ENCODE data around the gene WDR12.

Gene WDR12

DNA sequence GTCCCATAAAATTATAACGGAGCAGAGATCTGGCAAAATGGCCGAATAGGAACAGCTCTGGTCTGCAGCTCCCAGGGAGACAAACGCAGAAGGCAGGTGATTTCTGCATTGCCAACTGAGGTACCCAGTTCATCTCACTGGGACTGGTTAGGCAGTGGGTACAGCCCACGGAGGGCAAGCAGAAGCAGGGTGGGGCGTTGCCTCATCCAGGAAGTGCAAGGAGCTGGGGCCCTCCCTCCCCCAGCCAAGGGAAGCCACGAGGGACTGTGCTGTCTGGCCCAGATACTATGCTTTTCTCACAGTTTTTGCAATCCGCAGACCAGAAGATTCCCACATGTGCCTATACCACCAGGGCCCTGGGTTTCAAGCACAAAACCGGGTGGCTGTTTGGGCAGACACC is 62.7 kb downstream of the WDR12 start:
- H3K4me3 ChIP-seq = no peak overlapping the region
- no peak for DNase-seq (ENCODE audit: low spot score)
- H3K27ac ChIP-seq = no peak overlapping the region
- TF ChIP-seq, protein P1, sequence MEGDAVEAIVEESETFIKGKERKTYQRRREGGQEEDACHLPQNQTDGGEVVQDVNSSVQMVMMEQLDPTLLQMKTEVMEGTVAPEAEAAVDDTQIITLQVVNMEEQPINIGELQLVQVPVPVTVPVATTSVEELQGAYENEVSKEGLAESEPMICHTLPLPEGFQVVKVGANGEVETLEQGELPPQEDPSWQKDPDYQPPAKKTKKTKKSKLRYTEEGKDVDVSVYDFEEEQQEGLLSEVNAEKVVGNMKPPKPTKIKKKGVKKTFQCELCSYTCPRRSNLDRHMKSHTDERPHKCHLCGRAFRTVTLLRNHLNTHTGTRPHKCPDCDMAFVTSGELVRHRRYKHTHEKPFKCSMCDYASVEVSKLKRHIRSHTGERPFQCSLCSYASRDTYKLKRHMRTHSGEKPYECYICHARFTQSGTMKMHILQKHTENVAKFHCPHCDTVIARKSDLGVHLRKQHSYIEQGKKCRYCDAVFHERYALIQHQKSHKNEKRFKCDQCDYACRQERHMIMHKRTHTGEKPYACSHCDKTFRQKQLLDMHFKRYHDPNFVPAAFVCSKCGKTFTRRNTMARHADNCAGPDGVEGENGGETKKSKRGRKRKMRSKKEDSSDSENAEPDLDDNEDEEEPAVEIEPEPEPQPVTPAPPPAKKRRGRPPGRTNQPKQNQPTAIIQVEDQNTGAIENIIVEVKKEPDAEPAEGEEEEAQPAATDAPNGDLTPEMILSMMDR (IDR thresholded peaks at IDR 0.05) = no peak

DNA sequence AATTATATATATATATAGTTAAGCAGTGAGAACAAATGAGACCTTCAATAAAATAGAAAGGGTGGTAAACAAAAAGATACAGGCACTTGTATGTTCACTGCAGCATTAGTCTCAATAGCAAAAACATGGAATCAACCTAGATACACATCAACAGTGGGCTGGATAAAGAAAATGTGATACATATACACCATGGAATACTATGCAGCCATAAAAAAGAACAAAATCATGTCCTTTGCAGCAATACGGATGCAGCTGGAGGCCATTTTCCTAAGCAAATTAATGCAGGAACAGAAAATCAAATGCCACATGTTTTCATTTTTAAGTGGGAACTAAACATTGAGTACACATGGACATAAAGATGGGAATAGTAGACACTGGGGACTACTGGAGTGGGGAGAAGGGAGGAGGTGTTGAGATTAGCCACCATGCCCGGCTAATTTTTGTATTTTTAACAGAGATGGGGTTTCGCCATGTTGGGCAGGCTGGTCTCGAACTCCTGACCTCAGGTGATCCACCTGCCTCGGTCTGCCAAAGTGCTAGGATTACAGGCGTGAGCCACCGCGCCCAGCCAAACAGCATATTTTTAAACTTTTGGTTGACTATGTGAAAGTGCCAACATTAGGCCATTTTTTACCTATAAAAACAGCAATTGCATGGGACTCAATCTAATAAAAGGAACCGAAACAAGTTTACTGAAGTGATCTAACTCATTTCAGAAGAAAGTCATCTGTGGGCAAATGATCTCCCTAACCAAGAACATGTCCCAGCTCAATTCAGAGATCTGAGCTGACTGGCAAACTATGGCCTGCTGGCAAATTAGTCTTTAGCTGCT is 63.6 kb downstream of the WDR12 start:
- Histone ChIP-seq H3K27ac (no peak overlapping the region), H3K4me3 (no peak overlapping the region)
- DNase-seq (ENCODE audit: low spot score) = no peak
- TF ChIP-seq, protein P1 (IDR thresholded peaks at IDR 0.05) = no peak

DNA sequence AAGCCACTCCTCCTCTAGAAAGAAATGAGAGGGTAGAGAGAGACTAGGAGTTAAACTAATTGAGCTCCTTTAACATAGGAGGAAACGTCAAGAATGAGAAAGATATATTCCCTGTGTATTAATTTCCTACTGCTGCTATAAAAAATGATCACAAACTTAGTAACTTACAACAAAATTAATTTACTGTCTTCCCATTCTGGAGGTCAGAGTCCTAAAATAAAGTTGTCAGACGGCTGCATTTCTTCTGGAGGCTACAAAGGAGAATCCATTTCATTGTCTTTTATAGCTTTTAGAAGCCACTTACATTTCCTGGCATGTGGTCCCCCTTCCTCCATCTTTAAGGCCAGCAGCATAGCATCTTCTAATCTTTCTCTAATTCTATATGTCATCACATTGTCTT is 66.8 kb downstream of the WDR12 start:
- DNase-seq (ENCODE audit: low spot score) = no peak
- H3K4me3 ChIP-seq = no peak overlapping the region
- H3K27ac ChIP-seq = no peak overlapping the region
- TF ChIP-seq, protein P1 (IDR thresholded peaks at IDR 0.05) = no peak

DNA sequence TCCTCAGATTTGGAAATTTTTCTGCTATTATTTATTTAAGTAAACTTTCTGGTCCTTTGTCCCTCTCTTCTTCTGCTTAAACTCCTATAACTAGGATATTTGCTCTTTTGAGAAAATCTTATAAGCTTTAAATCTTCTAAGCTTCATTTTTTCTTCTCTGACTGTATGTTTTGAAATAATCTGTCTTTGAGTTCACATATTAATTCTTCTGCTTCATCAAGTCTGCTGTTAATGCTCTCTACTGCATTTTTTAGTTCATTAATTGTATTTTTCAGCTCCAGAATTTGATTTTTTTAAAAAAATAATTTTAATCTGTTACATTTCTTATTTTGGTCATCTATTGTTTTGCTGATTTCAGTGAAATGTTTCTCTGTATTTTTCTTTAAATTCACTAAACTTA is 68.8 kb downstream of the WDR12 start:
- TF ChIP-seq, protein P1 (IDR thresholded peaks at IDR 0.05) = no peak

DNA sequence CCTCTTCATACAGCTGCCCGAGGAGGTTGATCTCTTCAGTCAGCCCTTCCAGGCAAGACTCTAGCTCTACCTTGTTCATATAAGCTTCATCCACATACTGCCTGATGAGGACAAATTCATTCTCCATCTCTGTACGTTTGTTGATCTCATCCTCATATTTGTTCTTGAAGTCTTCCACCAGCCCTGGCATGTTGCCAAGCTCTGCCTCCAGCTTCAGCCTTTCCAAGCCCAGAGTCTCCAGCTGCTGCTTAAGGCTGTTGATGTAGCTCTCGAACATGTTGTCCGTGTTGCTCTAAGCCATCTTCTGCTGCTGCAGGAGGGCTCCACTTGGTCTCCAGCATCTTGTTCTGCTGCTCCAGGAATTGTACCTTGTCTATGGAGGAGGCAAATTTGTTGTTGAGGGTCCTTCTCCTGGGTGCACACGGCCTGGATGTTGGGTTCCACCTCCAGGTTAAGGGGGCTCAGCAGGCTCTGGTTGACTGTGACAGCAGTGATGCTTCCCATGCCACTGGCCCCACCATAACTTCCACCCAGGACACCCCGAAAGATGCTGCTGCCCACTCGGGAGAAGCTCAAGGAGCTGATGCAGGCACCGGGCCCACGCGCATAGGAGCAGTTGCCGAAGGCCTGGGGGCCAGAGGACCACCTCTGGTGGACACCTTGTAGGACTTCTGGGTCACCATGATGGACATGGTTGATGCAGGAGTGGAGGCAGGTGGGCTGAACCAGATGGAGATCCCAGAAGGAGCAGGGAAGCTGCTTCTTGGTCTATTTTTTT is 70.2 kb downstream of the WDR12 start:
- TF ChIP-seq, protein P1 (IDR thresholded peaks at IDR 0.05) = no peak
- Histone ChIP-seq H3K27ac (no peak overlapping the region), H3K4me3 (no peak overlapping the region)
- no peak for DNase-seq (ENCODE audit: low spot score)

More for the DNA sequence above, 68.8 kb downstream of the WDR12 start:
- DNase-seq (ENCODE audit: low spot score) = no peak
- Histone ChIP-seq H3K4me3 (no peak overlapping the region), H3K27ac (no peak overlapping the region)

DNA sequence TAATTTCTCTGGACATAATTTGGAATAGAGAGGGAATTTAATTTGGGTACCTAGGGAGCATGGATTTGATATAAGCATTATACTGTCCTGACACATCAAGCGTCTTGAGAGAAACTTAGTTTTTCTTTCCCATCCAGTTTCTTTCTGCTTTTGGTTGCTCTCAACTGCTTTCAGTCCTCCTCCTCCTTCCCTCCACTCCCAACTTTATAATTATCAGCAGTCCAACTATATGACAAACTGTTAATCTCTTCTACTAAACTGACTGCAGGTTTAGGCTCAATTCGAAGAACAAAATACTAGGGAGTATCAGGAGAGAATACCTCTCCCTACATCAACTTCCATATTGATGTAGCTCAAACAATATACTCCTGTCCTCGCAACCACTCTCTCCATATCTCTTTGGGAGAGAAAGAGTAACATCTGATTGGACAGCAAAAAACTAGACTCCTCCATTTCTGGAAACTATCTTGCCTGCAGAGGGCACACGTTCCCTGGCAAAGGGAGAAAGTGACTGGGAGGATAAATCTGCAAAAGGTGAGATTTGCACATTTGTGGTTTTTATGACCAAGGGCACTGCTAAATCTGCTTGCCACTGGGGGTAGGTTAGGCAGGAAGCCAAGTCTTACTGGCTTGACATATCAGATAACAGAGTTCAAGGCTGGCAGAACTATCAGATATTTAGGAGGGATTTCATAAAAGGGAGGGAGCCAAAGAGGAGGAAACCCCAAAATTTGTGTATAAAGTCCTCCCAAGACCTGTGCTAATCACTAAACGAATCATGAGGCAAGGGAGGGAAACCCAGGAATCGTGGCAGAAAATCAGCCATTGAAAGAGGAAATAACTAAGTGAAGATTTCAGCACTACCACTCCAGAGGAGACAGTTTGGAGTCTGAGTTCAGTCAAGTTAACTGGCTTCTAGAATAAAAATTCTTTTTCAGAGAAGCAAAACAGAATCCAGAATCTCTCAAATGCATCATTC is 79.9 kb downstream of the WDR12 start:
- no peak overlapping the region for H3K27ac ChIP-seq
- DNase-seq (ENCODE audit: low spot score) = no peak
- H3K4me3 ChIP-seq = no peak overlapping the region
- TF ChIP-seq, protein P1 (IDR thresholded peaks at IDR 0.05) = peak; percentile 21
